Stimulated activated naive CD8-positive, alpha-beta T cell treated with anti-CD3 and anti-CD28 coated beads, Interleukin-15, Interleukin-2, amounts not matched to agents 100 U/mL and 50 U/mL, for 24 hours (primary cell): ENCODE results near the gene HPD.
"Not testable (repeated sequence)": the region's sequence is repeated elsewhere in the genome, so short reads cannot be mapped to it uniquely, and the experiment has no call there.

Experiments used
- ATAC-seq: fragments of 150-1000 bp; cut with Tn5 transposase; one replicate; pipeline ENCODE4 v1.10.0; 2021
- DNase-seq: peaks from one replicate; pipeline ENCODE4 v3.0.0; 2021

HPD gene

DNA sequence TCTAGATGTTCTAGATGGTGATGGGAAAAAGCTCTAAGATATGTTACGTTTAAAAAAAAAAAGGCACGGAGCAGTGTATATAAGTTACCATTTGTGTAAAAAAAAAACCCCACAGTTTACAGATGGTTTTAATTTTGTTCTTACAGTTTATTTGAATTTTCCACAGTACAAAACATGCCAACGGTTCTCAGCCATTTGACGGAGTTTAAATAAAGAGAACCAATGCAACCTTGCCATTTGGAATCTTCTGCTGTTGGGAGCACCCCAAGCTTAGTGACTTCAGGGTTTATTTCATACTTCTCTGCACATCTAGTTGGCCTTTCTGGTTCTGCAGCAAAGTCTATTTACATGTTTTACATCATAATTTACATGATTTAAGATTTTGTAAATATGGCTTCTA is 7.7 kb upstream of the HPD start:
- ATAC-seq (no peak), DNase-seq (no peak)

DNA sequence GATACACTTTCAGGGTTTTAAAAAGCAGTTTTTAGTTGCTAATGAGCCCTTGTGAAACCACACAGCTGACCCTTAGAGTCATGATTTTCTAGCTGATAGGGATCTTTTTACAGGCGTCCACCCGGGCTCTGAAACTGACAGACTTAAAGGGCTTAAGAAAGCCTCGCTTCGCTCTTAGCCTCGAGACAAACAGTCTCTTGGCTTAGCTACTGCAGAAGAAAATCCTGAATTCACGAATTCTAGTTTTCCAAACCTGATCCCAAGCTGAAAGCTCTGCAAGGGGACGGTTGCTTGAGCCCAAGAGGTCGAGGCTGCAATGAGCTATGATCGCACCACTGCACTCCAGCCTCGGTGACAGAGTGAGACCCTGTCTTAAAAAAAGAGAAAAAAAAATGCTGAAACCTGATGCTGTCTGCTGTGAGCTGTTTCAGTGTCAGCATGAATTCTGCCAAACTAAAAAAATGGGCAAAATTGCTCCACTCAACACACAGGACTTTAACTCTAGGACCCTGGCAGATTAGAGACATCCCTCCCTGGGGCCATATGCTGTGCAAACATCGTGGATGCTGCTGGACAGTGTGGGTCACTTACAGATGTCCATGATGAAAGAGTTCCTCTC is 3.1 kb upstream of the HPD start:
- DNase-seq: no peak
- no peak for ATAC-seq

DNA sequence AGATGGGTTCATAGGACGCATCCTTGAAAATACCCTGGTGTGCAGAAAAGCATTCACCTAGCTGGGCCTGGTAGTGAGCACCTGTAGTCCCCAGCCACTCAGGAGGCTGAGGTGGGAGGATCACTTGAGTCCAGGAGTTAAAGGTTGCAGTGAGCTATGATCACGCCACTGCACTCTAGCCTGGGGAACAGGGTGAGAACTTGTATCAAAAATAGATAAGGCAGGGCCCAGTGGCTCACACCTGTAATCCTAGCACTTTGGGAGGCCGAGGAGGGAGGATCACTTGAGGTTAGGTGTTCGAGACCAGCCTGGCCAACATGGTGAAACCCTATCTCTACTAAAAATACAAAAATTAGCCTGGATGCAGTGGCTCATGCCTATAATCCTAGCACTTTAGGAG is 2.0 kb upstream of the HPD start:
- DNase-seq, ATAC-seq: not testable (repeated sequence)

DNA sequence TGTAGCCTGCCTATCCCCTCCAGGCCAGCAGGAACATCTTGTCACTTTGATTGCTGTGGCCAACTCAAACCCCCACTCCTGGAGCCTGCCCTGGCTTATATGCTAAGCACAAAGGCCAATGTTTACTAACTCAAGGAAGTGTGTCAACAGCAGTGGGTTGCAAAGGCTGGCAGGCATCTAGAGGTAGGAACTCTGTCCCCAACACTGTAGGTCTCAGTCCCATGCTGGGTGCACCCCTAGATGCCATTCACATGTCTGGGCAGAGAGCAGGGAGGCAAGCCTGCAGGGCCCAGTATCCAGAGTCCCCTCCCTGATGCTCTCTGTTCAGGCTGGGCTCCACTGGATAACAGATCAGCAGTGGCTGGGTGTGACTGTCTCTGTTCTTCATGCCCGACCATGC is 1.6 kb upstream of the HPD start:
- ATAC-seq (no peak), DNase-seq (no peak)

DNA sequence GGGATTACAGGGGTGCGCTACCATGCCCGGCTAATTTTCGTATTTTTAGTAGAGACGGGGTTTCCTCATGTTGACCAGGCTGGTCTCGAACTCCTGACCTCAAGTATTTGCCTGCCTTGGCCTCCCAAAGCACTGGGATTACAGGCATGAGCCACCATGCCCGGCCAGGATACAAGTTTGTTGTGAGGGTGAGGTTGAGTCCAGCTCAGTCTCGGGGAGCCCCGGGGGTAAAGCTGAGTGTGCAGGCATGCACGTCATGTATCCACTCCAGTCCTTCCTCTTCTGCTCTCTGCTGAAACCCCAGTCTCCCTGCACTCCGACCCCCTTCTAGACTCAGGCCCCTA is 369 bp downstream of the HPD start:
- ATAC-seq (no peak), DNase-seq (no peak)

DNA sequence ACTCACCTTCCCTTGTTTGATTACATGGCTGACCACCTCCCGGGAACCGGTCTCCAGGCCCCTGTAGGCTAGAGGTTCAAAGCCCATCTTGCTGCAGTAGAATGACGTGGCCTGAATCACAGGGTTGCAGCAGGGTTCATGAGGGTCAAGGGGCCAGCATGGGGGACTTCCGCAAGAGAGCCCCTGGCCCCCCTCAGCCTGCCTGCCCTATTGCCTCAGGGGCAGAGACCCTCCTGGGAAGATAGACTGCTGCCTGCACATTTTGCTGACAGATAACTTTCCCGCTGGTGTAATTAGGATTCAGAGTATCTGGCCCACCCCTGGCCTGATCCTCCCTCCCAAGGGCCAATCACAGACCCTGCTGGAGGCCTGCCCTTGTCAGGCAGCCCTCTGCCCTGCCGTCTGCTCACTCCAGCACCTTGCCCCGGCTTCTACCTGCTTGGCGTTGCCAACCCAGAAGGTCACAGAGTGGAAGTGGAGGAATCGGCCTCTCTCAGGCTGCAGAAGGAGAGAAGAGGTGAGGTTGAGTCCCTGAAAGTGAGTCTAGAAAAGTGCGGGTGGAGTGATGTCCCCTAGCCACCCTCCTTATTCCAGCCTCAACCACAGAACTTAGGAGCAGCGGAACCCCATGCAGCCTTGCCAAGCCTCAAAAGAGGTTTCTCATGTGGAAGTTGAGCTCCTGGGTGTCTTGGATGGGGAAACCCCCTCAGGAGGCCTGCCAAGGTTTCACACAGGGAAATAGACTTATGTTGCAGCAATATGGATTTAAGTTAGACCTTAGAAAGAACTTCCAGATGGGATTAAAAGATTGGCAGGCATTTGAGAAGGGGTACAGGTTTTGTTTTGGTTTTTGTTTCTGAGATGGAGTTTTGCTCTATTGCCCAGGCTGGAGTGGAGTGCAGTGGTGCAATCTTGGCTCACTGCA is 1.1 kb downstream of the HPD start:
- ATAC-seq (no peak), DNase-seq (no peak)

DNA sequence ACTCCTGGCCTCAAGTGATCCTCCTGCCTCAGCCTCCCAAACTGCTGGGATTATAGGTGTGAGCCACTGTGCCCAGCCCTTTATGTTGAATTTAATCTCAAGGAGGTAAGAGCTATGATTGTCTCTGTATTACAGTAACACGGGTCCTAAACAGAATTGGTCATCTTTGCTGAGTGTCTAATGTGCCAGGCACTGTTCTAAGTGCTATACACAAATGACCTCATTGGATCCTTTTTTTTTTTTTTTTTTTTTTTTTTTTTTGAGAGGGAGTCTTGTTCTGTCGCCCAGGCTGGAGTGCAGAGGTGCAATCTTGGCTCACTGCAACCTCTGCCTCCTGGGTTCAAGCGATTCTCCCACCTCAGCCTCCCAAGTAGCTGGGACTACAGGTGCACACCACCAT is 6.3 kb downstream of the HPD start:
- not testable (repeated sequence) for DNase-seq, ATAC-seq

DNA sequence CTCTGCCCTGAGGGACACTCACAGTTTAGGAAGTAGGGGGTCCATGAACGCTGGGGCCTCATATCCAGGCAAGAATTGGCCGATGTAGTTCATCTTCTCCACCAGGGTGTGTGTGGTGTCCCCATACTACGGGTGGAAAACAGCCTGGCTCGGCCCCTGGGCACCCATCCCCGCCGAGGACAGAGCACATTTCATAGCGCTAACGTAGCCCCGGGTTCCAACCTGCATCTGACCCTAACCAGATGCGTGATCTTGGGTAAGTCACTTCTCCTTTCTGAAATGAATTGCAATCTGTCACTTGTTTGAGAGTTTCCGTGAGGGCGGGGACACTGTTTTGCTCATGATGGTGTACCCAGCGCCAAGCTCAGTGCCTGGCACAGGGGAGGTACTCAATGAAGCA is 9.0 kb downstream of the HPD start:
- DNase-seq (no peak), ATAC-seq (no peak)

DNA sequence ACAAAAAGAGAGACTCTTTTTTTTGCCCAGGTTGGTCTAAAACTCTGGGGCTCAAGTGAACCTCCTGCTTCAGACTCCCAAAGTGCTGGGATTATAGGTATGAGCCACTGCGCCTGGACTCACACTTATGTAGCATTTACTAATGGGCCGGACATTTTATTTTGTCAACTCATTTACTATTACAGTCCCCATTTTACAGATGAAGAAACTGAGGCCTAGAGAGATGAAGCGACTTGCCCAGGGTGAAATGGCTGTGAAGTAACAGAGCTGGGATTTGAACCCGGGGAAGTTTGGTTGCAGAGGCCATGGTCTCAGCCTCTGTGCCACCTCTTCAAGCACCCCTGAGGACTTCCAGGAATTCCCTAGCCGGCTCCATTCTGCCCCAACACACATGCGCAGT is 9.4 kb downstream of the HPD start:
- ATAC-seq: no peak

DNA sequence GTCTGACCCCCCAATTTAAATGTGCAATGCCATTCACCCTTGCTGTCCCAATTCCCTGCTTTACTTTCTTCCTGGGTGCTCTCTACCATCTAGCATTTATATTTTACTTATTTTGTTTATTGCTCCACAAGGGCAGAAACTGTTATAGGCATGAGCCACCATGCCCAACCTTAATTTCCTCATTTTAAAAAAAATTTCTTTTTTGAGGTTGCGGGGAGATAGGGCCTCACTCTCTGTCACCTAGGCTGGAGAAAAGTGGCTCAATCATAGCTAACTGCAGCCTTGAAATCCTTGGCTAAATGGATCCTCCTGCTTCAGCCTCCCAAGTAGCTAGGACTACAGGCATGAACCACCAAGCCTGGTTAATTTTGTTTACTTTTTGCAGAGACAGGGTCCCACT is 13.0 kb downstream of the HPD start:
- DNase-seq (no peak), ATAC-seq (no peak)

More for the DNA sequence above, 9.4 kb downstream of the HPD start:
- DNase-seq: no peak

DNA sequence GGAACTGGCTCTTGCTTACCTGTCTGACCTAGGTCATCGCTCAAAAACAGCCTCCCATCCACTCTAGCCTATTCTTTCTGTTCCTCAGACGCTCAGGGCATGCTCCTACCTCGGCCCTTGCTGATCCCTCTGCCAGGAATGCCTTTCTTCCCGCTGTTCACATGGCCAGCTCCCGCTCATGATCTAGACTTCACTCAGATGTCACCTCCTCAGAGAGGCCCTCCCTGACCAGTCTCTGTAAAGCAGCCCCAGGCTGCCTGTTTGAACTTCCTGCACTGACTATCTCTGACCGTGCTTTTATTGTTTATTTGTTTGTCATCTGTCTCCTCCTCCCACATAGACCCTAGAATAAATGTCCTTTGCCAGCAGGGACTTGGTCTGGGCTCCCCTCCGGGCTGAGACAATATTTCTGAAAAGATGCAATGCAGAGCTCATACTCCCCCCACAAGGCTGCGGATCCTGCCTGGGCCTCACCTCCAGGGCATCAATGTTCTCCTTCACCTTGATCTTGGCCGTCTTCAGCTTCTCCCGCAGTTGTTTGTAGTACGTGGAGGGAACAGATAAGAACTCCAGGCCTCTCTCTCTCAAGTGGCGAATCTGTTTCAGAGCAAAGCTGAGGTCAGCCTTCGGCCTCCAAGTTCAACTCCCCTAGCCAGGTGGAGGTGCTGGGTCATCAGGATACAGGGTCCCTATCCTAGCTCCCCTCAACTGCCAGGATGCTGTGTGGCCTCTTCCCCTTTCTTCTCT is 15.2 kb downstream of the HPD start:
- DNase-seq: no peak
- ATAC-seq: no peak

DNA sequence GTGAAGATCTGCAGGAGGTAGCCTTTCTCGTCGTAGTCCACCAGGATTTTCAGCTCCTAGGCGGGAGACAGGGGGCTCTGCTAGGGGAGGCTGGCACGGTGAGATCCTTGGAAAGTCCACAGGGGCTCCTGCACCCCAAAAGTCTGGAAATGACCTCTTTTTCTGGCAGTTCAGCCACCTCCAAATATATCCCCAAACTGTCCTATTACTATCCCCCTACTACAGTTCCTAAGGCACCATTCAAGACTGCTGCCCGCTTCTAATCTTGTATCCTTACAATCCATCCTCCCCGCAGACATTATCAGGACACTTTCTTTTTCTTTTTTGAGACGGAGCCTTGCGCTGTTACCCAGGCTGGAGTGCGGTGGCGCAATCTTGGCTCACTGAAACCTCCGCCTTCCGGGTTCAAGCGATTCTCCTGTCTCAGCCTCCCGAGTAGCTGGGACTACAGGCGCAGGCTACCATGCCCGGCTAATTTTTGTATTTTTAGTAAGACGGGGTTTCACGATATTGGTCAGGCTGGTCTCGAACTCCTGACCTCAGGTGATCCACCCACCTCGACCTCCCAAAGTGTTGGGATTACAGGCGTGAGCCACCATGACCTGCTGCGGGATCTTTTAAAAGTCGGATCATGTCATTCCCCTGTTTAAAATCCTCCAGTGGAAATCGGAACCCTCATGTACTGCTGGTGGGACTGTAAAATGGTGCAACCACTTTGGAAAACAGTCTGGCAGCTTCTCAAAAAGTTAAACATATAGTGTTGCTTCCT is 18.5 kb downstream of the HPD start:
- ATAC-seq (no peak), DNase-seq (no peak)

DNA sequence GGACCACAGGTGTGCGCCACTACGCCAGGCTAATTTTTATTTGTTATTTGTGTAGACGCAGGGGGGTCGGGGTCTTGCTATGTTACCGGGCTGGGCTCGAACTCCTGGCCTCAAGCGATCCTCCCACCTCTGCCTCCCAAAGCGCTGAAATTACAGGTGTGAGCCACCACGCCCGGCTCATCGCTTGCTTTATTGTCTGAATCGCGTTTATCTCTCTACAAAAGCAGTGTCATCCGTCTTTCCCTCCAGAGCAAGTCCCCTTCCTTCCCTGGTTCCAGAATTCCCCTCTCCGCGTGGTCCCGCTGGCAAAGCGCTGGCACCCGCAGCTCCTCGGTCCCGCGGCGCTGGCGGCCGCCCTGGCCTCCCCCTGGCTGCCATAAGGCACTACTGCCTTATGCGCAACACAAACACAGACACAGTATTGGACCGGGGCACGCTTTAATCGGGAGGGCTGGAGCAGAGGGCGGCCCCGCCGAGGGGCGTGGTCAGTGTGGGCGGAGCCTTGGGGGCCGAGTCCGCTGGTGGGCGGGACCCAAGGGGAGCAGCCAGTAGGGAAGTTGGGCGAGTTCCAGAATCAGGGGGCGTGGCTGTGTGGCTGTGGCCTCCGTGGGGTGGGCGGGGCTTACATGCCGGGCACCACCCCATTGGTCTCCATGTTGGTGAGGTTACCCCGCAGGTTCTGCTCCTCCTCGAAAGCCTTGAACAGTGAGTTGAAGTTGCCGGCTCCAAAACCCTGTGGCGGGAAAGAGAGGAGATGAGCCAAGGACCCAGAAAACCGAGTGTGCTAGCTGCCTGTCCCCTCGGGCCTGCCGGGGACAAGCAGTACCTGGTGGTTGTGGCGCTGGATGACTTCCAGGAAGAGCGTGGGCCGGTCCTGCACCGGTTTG is 19.3 kb downstream of the HPD start:
- peak; percentile 98 for ATAC-seq
- peak; percentile 100 for DNase-seq

DNA sequence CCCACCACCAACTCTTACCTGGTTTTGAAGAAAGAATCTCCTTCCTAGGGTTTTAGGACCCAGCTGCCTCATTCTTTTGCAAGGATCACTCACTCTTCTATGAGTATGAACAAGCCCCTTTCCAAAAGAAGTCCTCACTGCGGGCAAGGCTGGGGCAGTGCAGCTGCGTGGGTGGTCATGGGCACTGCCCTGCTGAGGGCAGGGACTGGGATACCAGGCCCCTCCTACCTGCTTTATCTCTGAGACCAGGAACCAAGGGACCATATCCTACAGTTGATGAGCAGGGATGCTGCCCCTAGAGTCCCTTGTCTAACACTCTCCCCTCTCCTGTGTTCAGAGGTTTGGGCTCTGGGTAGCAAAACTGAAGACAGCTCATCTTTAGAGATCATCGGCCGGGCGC is 20.5 kb downstream of the HPD start:
- no peak for ATAC-seq
- no peak for DNase-seq

DNA sequence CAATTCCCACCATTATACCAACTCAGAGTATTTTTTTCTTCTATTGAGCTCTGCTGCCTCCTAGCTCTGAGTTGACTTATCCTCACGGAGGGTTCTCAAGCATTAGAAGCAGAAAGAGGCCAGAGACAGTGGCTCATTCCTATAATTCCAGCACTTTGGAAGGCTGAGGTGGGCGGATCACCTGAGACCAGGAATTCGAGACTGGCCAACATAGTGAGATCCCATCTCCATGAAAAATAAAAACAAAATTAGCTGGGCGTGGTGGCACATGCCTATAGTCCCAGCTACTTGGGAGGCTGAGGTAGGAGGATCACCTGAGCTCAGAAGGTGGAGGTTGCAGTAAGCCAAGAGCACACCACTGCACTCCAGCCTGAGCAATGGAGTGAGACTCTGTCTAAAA is 21.0 kb downstream of the HPD start:
- ATAC-seq (no peak), DNase-seq (no peak)

DNA sequence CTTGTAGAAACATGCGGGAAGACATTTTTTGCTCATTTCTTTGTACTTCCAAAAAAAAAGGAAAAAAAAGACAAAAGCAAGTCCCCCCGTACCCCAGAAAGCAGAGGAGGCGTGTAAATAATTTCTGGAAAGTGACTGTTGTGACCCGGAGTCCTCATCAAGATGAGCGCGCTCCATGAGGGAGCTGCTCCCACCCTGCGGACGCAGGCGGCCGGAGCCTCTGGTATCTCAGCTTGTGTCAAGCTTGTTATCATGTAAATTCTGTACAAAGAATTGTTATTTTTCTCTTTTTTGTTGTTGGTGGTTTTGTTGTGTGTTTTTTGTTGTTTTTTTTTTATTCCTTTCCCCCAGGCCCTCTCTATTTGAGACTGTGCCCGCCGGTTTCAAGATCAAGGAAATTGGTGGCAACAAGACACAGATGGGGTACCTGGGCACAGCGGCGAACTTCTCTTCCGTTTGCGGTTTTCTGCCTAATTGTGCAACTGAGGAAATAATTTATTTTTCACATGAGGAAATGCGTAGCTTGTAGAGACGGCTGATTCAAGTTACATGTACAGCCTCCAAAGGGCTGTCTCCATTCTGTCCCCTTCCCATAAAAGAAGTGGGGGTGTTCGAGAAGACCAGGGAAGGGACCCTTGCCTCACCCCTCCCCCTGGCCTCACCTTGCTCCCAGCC is 27.0 kb downstream of the HPD start:
- ATAC-seq (no peak), DNase-seq (no peak)

DNA sequence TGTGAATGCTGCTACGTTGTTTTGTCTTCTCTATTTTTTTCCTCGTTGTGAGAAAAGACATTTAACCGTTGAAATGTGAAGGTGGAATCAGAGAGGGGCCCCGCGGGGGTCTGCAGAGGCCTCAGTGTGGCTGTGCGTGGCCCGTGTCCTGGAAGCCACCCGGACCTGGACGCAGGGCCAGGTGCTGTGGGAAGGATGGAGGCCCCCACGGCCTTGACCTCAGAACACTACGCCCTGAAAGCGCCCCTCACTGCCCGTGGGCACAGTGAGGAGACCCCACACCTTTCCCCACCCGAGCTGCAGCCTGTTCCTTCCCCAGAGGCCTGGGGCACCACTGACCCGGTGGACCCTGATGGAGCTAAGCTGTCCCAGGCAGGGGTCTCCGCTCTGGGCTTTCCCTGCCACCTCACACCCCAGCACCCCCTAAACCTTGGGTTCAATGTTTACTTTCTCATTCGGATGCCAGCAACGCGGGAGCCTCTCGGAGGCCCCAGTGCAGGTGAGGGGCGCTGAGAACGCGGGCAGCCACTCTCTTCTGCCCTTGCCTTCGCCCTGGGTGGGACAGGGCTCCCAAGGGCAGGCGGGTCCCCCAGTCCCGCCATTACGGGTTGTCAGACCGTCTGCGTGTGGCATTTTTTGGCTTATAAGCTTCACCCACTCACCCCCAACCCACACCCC is 27.9 kb downstream of the HPD start:
- DNase-seq (no peak), ATAC-seq (no peak)

DNA sequence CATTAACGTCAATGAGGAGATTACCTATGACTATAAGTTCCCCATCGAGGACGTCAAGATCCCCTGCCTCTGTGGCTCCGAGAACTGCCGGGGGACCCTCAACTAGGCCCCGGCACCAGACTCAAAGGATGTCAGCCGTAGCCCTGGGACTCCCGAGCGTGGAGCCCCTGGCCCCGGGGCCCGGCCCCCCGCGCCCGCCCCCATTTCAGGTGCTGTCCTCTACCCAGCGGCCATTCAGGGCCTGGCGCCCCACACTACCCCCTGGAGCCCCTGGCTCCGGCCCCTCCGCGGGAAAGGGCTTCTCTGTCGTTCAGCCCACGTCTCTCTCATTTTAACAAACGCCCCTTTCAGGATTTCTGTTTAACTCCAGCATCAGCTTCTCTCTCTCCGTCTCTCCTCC is 28.5 kb downstream of the HPD start:
- DNase-seq (no peak), ATAC-seq (no peak)

DNA sequence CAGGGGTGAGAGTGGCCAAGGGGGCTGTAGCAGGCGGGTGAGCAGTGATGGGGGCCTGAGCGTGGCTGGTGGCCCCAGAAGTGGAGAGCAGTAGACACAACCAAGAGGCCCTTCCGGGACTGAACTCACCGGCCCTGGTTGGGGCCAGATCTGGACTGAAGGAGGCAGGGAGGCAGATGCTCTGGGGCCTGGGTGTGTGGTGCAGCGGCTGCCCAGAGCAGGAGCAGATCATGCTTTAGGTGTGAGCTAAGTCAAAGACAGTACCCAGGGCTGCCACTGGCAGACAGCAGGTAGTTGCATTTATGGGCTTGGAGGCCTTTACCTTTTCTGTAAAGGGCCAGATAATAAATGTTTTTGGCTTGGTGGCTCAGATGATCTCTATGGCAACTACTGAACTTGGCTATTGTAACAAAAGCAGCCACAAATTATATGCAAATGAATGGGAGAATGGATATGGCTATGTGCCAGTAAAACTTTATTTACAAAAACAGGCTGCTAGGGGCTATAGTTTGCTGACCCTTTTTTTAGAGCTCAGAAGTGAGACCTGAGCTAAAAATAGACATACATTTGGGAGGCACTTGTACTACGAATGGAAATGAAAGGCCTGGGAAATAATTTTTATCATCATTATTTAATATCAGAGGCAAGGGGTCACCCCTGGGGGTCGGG is 29.3 kb downstream of the HPD start:
- DNase-seq: no peak
- no peak for ATAC-seq

DNA sequence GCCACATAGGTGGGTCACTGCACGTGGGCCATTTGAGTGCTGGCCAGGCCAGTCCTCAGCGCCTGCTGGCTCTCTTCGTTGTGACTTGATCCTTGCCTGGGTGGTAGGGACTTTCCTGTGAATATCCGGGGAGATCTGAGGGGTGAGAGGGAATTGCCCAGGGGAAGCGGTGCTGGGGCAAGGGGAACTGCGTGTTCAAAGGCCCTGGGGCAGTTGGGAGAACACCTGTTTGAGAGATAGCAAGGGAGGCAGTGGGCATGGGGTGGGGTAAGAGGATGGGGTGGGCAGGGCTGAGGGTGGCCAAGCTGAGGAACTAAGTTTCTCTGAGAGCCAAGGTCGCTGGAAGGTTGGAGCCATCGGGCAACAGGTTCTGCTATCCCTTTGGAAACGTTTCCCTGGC is 29.8 kb downstream of the HPD start:
- no peak for DNase-seq
- no peak for ATAC-seq
